B cell (primary cell): ENCODE measurements around the gene FMNL3. TPM values are rescaled to one million over a fixed set of nuclear protein-coding genes. Genes with fewer than 3 reads are reported as not detected.

ENCODE experiments used
- ATAC-seq: fragments of 200-7000 bp; cut with Tn5 transposase; one replicate; pipeline ENCODE4 v1.10.0; 2021; ENCODE audit warnings: low read depth, mild to moderate bottlenecking, moderate number of reproducible peaks, moderate library complexity
- CTCF ChIA-PET: fragments of 350-600 bp; sonication (Branson Sonifier 250); formaldehyde crosslinking; loops from one replicate; lab custom pipeline; 2021; ENCODE audit warnings: antibody characterized with exemption, inconsistent platforms; lab: Charles Lee
- POLR2A ChIA-PET: fragments of 350-600 bp; sonication (Branson Sonifier 250); formaldehyde crosslinking; loops from one replicate; lab custom pipeline; 2021; ENCODE audit warnings: antibody characterized with exemption; lab: Charles Lee
- DNase-seq: peaks from one replicate; pipeline ENCODE4 v3.0.0; 2013
- H2AFZ ChIP-seq: 2 replicates; pipeline ENCODE4 v1.6.1; 2012; ENCODE audit warnings: mild to moderate bottlenecking, low read depth, low read length; ENCODE audit not compliant: insufficient read depth, poor library complexity, severe bottlenecking
- H3K27ac ChIP-seq, 2 donors: 1 replicate in 1 of 2; 2 replicates in 1 of 2; pipeline ENCODE4 v1.5.1; 2012 to 2013; ENCODE audit warnings: low read length in 2 of 2, mild to moderate bottlenecking in 2 of 2, moderate library complexity in 1 of 2
- H3K27me3 ChIP-seq, 4 experiments: fragments of 200-600 bp in 1 of 4; sonication (generic) in 1 of 4; replicated peaks in 1 of 4; 1 replicate in 2 of 4; 2 replicates in 2 of 4; pipeline versions ENCODE4 v1.6.1 to v1.7.0; 2013 to 2016; ENCODE audit warnings: low read length in 3 of 4, mild to moderate bottlenecking in 2 of 4, mixed read lengths in 1 of 4, moderate library complexity in 1 of 4; ENCODE audit not compliant: insufficient read depth in 4 of 4, control insufficient read depth in 3 of 4; ENCODE audit errors: control extremely low read depth in 1 of 4
- H3K36me3 ChIP-seq, 2 experiments: replicated peaks in 1 of 2; 1 replicate in 1 of 2; 2 replicates in 1 of 2; pipeline versions ENCODE4 v1.6.1 to v1.7.1; 2013; ENCODE audit warnings: low read length in 1 of 2; ENCODE audit not compliant: insufficient read depth in 2 of 2, control insufficient read depth in 1 of 2; ENCODE audit errors: control extremely low read depth in 1 of 2, extremely low read depth in 1 of 2
- H3K4me1 ChIP-seq, 2 donors: fragments of 200-600 bp in 1 of 2; sonication (generic) in 1 of 2; 1 replicate in 1 of 2; 2 replicates in 1 of 2; pipeline versions ENCODE4 v1.5.1 to v1.6.1; 2013 to 2017; ENCODE audit warnings: low read length in 2 of 2; ENCODE audit not compliant: control insufficient read depth in 2 of 2, insufficient read depth in 2 of 2
- H3K4me2 ChIP-seq: replicated peaks from 2 replicates; pipeline ENCODE3; 2012; ENCODE audit warnings: mild to moderate bottlenecking, low read depth, low read length; ENCODE audit not compliant: poor library complexity, severe bottlenecking
- H3K4me3 ChIP-seq, 5 experiments: fragments of 200-600 bp in 1 of 5; sonication (generic) in 1 of 5; 1 replicate in 3 of 5; 2 replicates in 2 of 5; pipeline versions ENCODE4 v1.5.1 to v1.7.0; 2011 to 2016; ENCODE audit warnings: low read length in 4 of 5, mild to moderate bottlenecking in 4 of 5, low read depth in 2 of 5, control low read depth in 1 of 5, moderate library complexity in 1 of 5; ENCODE audit not compliant: insufficient read depth in 1 of 5; ENCODE audit errors: control extremely low read depth in 1 of 5, extremely low read depth in 1 of 5
- H3K79me2 ChIP-seq: fragments of 200-600 bp; sonication (generic); one replicate; pipeline ENCODE4 v1.6.0; 2016; ENCODE audit warnings: low read length; ENCODE audit not compliant: control insufficient read depth, insufficient read depth
- H3K9ac ChIP-seq: fragments of 200-600 bp; sonication (generic); 2 replicates; pipeline ENCODE4 v1.6.1; 2017; ENCODE audit warnings: mild to moderate bottlenecking, low read length, moderate library complexity
- H3K9me3 ChIP-seq, 3 donors: one replicate each; pipeline versions ENCODE4 v1.6.1 to v1.7.1; 2013; ENCODE audit warnings: low read length in 2 of 3; ENCODE audit not compliant: control insufficient read depth in 2 of 3, insufficient read depth in 1 of 3; ENCODE audit errors: control extremely low read depth in 1 of 3
- H4K20me1 ChIP-seq: 2 replicates; pipeline ENCODE4 v1.6.0; 2012; ENCODE audit warnings: mild to moderate bottlenecking, low read length; ENCODE audit not compliant: insufficient read depth, control insufficient read depth, poor library complexity, severe bottlenecking
- H3K27ac Mint-ChIP-seq: one replicate; pipeline ENCODE4 v1.8.0; 2021; ENCODE audit warnings: mixed read lengths
- H3K27me3 Mint-ChIP-seq: one replicate; pipeline ENCODE4 v1.8.0; 2021; ENCODE audit warnings: mixed read lengths
- H3K4me1 Mint-ChIP-seq: one replicate; pipeline ENCODE4 v1.8.0; 2021; ENCODE audit warnings: mixed read lengths
- H3K4me3 Mint-ChIP-seq: one replicate; pipeline ENCODE4 v1.8.0; 2021; ENCODE audit warnings: mixed read lengths
- H3K9me3 Mint-ChIP-seq: one replicate; pipeline ENCODE4 v1.8.0; 2022; ENCODE audit warnings: mixed read lengths; ENCODE audit not compliant: insufficient read depth
- EZH2 ChIP-seq: IDR thresholded peaks from 2 replicates; pipeline ENCODE4 v1.6.1; 2012; ENCODE audit warnings: borderline replicate concordance, low read depth, mild to moderate bottlenecking, moderate library complexity, low read length; ENCODE audit not compliant: insufficient read depth, poor library complexity, severe bottlenecking
- WGBS: methylation state at CpG from one replicate; pipeline ENCODE4 v1.1.5; 2013; ENCODE audit warnings: missing lambda C conversion rate; ENCODE audit not compliant: insufficient coverage; 5-methylcytosine and 5-hydroxymethylcytosine counted together
- intact Hi-C: fragments of 100-400 bp; cut with micrococcal nuclease; formaldehyde crosslinking; loops from one replicate; pipeline ENCODE4 v1.10.0; 2022
- polyA plus RNA-seq: library from polyadenylated mRNA; depleted of rRNA; stranded (reverse); fragments of >200 nt; gene quantifications from 2 replicates; pipeline ENCODE4 v1.2.3, GENCODE V29; 2012
- total RNA-seq, 2 donors: library from RNA; stranded (reverse); fragments of 120-200 nt in 1 of 2; gene quantifications; 1 replicate in 1 of 2; 2 replicates in 1 of 2; pipeline versions ENCODE4 v1.2.3 to v1.2.4, GENCODE V29; 2013 to 2022
- TF ChIP-seq, protein P1 (sequence below): fragments of 200-600 bp; IDR thresholded peaks from one replicate; pipeline ENCODE4 v1.8.0; 2022; ENCODE audit warnings: antibody characterized with exemption, mild to moderate bottlenecking

The FMNL3 gene
- total and polyA plus RNA-seq, 2 donors (not counting 1 experiment from before 2014, with no cell fraction given): 19.3 to 69.9 TPM

DNA sequence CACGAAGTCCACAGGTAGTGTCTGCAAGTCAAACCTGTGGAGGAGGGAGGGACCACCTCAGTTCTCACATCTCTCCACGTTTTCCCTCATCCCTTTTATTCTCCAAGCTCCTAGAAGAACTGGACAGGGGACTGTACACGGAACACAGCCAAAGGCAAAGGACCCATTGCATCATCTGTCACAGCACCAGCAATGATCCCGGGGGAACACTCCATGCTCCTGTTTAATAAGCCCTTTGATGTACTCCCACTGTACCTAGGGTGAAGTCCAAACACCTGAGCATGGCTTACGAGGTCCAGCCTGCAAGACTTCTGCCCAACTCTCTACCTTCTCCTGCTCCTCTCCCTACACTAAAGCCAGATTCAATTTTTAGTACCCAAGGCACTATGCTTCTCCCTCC is 57.3 kb downstream of the FMNL3 start:
- Histone ChIP-seq H4K20me1 (no peaks in the 10 kb centered on the region), H3K27me3 (no peaks in the 10 kb centered on the region), H3K27ac (no peak overlapping the region), H3K79me2 (peaks cover 4% of the 10 kb centered on the region), H3K9me3 (no peaks in the 10 kb centered on the region), H3K4me1 (peaks cover 10 to 14% of the 10 kb centered on the region in 2 donors), H3K9ac (no peak overlapping the region), H2AFZ (no peak overlapping the region), H3K4me2 (no peak overlapping the region), H3K36me3 (peaks cover 4 to 85% of the 10 kb centered on the region in 2 experiments), H3K4me3 (no peak overlapping the region)
- Mint-ChIP-seq H3K27ac (no peak overlapping the region), H3K4me1 (peaks cover 19% of the 10 kb centered on the region), H3K4me3 (no peak overlapping the region), H3K27me3 (no peaks in the 10 kb centered on the region), H3K9me3 (no peaks in the 10 kb centered on the region)
- intact Hi-C loops: no loop called here
- no peak for TF ChIP-seq EZH2
- TF ChIP-seq, protein P1, sequence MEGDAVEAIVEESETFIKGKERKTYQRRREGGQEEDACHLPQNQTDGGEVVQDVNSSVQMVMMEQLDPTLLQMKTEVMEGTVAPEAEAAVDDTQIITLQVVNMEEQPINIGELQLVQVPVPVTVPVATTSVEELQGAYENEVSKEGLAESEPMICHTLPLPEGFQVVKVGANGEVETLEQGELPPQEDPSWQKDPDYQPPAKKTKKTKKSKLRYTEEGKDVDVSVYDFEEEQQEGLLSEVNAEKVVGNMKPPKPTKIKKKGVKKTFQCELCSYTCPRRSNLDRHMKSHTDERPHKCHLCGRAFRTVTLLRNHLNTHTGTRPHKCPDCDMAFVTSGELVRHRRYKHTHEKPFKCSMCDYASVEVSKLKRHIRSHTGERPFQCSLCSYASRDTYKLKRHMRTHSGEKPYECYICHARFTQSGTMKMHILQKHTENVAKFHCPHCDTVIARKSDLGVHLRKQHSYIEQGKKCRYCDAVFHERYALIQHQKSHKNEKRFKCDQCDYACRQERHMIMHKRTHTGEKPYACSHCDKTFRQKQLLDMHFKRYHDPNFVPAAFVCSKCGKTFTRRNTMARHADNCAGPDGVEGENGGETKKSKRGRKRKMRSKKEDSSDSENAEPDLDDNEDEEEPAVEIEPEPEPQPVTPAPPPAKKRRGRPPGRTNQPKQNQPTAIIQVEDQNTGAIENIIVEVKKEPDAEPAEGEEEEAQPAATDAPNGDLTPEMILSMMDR: no peak
- 100% methylated on average over 5 of the region's 5 CpGs for WGBS
- ChIA-PET POLR2A (no interaction called here), CTCF (interaction anchor here (0.6 to 12.5 kb wide), 7 partner anchors 13 to 113 kb away, joined by 3 to 372 read pairs (median 6); partner anchors contain the start of gene FMNL3)
- DNase-seq: no peak
- ATAC-seq: no peak

GRCh38 chr12:49649445-49649844 is 57.8 kb downstream of the FMNL3 start:
- Histone ChIP-seq H3K4me1 (peaks cover 14 to 18% of the 10 kb centered on the region in 2 donors), H3K9me3 (no peaks in the 10 kb centered on the region), H3K4me3 (no peak overlapping the region), H3K27me3 (no peaks in the 10 kb centered on the region), H3K79me2 (peaks cover 4% of the 10 kb centered on the region), H3K4me2 (no peak overlapping the region), H3K36me3 (peaks cover 4 to 81% of the 10 kb centered on the region in 2 experiments), H3K27ac (no peak overlapping the region), H4K20me1 (no peaks in the 10 kb centered on the region), H2AFZ (no peak overlapping the region), H3K9ac (no peak overlapping the region)
- Mint-ChIP-seq H3K27me3 (no peaks in the 10 kb centered on the region), H3K4me1 (peaks cover 23% of the 10 kb centered on the region), H3K27ac (peak overlapping the region; percentile 4), H3K9me3 (no peaks in the 10 kb centered on the region), H3K4me3 (no peak overlapping the region)
- DNase-seq: no peak
- ChIA-PET POLR2A (interaction anchor here (0.7 kb wide), 1 partner anchor 54 kb away, joined by 4 read pairs; no protein-coding TSS in a partner anchor), CTCF (interaction anchor here (0.6 to 12.5 kb wide), 8 partner anchors 12 to 128 kb away, joined by 3 to 372 read pairs (median 8); partner anchors contain the start of gene FMNL3)
- 98% methylated on average over 7 of the region's 11 CpGs for WGBS
- intact Hi-C loops: no loop called here
- TF ChIP-seq, protein P1: no peak
- no peak for TF ChIP-seq EZH2
- ATAC-seq: no peak
